GM12801 (cell line): ENCODE results near the gene DUSP9.

Experiments
- CTCF ChIP-seq: IDR thresholded peaks from one replicate; pipeline ENCODE4 v1.5.1; 2011; ENCODE audit warnings: control low read depth; ENCODE audit not compliant: insufficient read length; ENCODE audit errors: extremely low read depth

Gene DUSP9

GRCh38 chrX:153688506-153688905, 41.5 kb downstream of the DUSP9 start:
- no peak for TF ChIP-seq CTCF

GRCh38 chrX:153688911-153689590, 42.0 kb downstream of the DUSP9 start:
- TF ChIP-seq CTCF, result no peak

- TF ChIP-seq CTCF, result no peak
Observed at GRCh38 chrX:153689654-153690465, 42.9 kb downstream of the DUSP9 start.

GRCh38 chrX:153690466-153690865, 43.5 kb downstream of the DUSP9 start:
- no peak for TF ChIP-seq CTCF

DNA sequence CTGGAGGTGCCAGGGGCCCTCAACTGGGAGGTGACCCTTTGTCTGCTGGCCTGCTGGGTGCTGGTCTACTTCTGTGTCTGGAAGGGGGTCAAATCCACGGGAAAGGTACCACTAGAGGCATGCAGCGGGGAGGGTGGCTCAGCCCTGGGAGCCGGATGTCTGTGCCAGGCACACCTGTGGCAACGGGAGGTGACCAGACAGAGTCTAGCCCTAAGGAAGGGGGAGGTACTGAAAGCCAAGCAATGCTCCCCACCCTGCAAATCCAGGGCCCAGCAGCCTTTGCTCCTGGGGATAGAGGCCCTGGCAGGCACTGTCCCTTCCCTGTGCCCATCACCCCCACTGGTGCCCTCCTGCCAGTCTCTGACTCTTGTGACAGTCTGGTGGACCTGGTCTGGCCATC, 45.0 kb downstream of the DUSP9 start:
- no peak for TF ChIP-seq CTCF

GRCh38 chrX:153692611-153693156, 45.7 kb downstream of the DUSP9 start:
- TF ChIP-seq CTCF, result no peak

DNA sequence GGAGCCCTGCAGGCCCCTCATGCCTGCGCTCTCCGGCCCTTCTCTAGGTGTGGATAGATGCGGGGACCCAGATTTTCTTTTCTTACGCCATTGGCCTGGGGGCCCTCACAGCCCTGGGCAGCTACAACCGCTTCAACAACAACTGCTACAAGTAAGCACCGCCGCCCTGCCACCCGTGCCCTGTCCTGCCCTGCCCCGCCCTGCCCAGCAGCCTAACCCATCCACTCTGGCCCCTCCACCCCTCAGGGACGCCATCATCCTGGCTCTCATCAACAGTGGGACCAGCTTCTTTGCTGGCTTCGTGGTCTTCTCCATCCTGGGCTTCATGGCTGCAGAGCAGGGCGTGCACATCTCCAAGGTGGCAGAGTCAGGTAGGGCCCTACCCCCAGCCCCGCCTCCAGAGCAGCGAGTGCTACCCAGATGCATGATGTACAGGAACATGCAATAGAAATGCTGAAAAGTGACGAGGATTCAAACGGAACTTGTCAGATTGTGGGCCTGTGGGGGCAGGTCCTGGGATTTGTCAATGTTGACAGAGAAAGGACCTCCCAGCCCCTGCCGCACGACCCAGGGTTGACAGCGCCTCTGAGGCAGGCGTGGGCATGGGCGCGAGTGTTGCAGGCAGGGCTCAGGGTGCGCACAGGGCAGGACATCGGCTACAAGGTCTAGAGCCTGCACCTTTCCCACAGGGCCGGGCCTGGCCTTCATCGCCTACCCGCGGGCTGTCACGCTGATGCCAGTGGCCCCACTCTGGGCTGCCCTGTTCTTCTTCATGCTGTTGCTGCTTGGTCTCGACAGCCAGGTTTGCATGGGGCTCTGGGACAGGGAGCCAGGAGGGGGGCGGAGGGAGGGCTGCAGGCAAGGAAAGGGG, 46.4 kb downstream of the DUSP9 start:
- no peak for TF ChIP-seq CTCF
